ENCODE measurements around the gene CASZ1. TPM values are rescaled to one million over a fixed set of nuclear protein-coding genes. Genes with fewer than 3 reads are reported as not detected.

CASZ1 gene
- total RNA-seq, 1 donor from 2014 or later = 6.9 TPM

DNA sequence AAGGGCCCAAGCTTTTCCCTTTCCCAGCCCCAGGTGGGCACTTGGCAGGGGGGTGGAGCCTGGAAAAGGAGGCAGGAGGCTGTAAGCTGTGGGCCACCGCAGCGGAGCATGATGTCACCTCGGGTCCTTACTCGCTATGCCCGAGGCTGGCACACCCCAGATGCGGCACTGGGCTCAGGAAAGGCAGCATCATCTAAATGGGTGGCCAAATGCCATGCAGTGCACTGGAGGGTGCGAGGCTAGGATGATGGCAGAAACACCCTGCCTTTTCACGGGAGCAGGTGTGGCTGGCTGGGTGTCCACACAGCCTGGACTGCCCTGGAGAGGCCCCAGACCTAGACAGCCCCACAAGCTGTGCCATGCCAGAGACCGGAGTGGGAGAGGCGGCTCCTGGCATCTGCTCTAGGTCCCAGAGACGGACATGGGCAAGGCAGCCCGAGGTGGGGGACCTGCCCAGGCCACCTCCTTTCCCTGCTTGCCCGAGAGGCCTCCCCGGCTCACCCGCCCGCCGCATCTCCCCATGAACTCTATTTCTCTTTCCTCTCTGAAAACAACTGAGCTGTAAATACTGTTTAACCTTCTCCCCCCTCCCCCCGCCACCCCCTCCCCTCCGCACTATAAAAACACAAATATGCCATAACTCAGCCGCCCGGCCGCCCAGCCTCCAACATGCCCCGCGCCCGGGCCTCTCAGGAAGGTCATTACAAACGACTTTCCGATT is 124.7 kb downstream of the CASZ1 start:
- Mint-ChIP-seq H3K36me3 (ENCODE audit: low read depth) (no peaks in the 10 kb centered on the region), H3K9me3 (no peaks in the 10 kb centered on the region), H3K27ac (no peak overlapping the region), H3K4me1 (no peaks in the 10 kb centered on the region), H3K4me3 (no peak overlapping the region), H3K27me3 (no peaks in the 10 kb centered on the region)
- intact Hi-C loops (cut with micrococcal nuclease) = no loop called here
- DNase-seq = no peak

DNA sequence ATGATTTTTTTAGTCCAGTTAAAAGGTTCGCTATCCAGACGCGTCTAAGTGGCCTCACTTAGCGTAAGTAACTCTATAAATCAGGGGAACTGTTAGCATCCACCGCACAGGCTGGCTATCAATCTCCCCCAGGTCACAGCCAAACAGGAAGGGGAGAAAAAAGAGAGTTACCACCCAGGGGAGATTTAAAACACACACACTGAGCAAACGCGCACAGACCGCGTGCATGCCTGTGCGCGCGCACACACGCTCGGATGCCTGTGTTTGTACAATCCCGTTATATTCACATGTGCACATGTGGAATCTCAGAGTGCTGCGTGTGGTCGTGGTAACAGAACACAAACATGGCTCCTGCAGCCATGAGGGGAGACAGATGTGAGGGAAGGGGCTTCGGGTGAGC is 125.4 kb downstream of the CASZ1 start:
- H3K27me3 Mint-ChIP-seq = no peaks in the 10 kb centered on the region
- H3K27ac Mint-ChIP-seq = no peak overlapping the region
- intact Hi-C loops (cut with micrococcal nuclease) = no loop called here
- H3K9me3 Mint-ChIP-seq = no peaks in the 10 kb centered on the region
- no peaks in the 10 kb centered on the region for H3K4me1 Mint-ChIP-seq
- no peak for DNase-seq
- no peaks in the 10 kb centered on the region for H3K36me3 Mint-ChIP-seq (ENCODE audit: low read depth)
- no peak overlapping the region for H3K4me3 Mint-ChIP-seq

DNA sequence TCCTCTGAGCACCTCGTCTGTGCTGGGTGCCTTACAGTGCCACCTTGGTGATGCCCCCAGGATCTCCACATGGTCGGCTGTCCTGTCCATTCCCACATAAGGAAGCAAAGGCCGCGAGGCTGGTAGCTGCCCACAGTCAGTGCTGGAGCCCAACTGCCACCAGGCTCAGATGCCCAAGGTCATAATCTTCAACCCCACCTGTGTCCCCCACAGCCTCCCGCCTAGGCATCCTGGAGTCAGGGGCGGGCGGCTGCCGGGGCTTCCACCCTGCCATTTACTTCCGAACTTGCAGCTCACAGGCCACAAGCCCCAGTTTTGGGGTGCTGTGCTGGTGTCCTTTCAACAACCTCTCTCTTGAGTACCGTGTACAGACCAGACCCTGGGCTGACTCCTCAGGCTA is 126.3 kb downstream of the CASZ1 start:
- Mint-ChIP-seq H3K27ac (no peak overlapping the region), H3K4me3 (no peak overlapping the region), H3K36me3 (ENCODE audit: low read depth) (no peaks in the 10 kb centered on the region), H3K27me3 (no peaks in the 10 kb centered on the region), H3K4me1 (no peaks in the 10 kb centered on the region), H3K9me3 (no peaks in the 10 kb centered on the region)
- no peak for DNase-seq
- intact Hi-C loops (cut with micrococcal nuclease) = no loop called here

DNA sequence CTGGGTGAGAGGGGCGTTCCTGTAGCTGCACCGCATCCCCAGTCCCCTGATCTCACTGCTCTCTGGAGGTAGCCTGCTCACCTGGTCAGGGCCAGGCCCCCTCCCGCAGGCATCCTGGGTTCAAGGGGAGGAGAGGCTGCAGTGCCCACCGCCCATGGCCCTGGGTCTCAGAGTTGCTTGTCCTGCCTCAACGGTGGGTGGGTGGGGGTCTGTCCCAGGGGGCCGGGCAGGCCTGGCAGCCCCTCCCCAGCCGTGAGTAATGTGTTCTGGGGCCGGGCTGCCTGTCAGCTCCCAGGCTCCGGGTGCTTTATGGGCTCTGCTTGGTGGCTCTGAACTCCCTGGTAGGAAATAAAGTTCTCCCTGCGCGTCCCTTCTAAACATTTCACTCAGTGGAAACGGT is 126.9 kb downstream of the CASZ1 start:
- Mint-ChIP-seq H3K4me1 (no peaks in the 10 kb centered on the region), H3K27ac (no peak overlapping the region), H3K27me3 (no peaks in the 10 kb centered on the region), H3K36me3 (ENCODE audit: low read depth) (no peaks in the 10 kb centered on the region), H3K4me3 (no peak overlapping the region), H3K9me3 (no peaks in the 10 kb centered on the region)
- intact Hi-C loops (cut with micrococcal nuclease) = no loop called here
- no peak for DNase-seq

DNA sequence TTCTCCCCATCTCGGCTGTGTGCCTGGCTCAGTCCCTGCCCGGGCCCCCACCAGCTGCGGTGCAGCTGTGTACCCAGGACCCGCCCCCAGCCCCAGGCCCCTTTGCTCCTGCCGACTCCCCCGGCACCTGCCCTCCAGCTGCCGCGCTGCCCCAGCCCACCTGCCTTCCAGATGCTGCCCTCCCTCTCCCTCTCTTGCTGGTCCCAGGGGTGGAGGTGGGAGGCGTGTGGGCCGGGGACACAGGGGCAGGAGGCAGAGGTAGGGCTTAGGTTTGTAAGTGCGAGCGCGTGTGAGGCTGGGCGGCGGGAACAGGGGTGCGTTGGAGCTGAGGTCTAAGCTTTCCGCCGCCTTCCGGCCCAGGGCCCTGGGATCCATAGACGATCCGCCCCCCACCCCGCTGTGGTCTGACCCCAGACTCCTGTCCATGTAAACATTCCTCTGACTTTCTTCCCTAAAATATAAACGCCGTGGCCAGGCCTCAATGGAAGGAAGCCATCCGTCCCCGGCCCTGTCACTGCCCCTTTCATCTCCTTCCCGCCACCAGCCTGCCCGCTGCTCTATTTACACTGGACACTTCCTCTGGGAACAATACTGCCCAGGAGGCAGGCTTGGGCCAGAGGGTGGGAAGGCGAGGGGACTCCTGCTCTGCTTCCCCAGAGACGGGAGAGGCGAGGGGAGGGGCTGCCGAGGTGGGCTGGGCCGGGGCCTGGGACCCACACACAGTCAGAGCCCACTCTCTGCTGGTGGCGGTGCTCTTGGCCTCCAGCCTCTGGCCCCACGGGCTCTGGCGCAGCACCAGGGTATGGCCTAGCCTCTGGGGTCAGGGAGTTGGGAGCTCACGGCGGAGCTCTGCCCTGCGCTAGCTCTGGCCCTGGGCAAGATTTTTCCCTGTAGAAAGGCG is 128.3 kb downstream of the CASZ1 start:
- intact Hi-C loops (cut with micrococcal nuclease) = no loop called here
- Mint-ChIP-seq H3K4me1 (no peaks in the 10 kb centered on the region), H3K4me3 (no peak overlapping the region), H3K36me3 (ENCODE audit: low read depth) (no peaks in the 10 kb centered on the region), H3K9me3 (no peaks in the 10 kb centered on the region), H3K27me3 (no peaks in the 10 kb centered on the region), H3K27ac (no peak overlapping the region)
- DNase-seq = no peak

DNA sequence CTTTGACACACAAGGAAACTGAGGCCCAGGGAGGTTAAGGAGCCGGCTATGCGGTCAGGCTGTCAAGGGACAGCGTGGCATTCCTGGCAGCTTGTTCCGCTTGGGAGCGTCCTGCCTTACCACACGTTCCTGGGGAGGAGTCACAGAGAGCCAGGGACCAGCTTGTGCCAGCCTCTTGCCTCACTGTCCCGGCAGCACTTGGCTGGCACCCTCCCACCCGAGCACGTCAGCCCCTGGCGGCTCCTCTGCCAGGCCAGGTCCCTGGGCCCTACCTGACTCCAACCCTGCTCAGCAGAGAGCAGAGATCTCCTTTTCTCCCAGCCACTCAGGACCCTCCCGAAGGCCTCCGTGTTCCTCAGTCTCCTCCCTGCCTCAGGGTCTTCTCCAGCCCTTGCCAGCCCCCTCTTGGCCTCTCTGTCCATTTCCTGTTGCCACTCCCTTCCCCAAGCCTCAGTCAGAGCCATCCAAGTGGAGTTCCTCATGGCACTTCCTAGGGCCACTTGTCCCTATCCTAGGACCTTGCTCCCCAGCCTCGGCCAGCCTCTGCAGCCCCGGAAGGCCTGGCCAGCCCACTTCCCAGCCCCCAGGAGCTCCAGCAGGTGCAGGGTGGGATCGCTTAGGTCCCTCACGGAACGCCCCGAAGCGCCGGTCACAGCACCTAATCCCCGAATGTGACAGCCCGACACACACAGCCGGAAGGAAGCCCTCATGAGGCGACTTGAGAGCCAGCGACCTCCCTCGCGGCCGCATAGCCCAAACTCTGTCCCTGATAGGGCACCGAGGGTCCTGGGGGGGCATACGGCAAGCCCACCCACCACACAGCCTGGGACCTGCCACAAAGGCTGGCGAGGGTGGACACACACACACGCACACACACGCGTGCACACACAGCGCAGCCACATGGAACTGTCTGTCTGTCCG is 130.3 kb downstream of the CASZ1 start:
- no peaks in the 10 kb centered on the region for H3K4me1 Mint-ChIP-seq
- no peaks in the 10 kb centered on the region for H3K27me3 Mint-ChIP-seq
- H3K27ac Mint-ChIP-seq = no peak overlapping the region
- DNase-seq = no peak
- no peaks in the 10 kb centered on the region for H3K36me3 Mint-ChIP-seq (ENCODE audit: low read depth)
- intact Hi-C loops (cut with micrococcal nuclease) = no loop called here
- no peak overlapping the region for H3K4me3 Mint-ChIP-seq
- no peaks in the 10 kb centered on the region for H3K9me3 Mint-ChIP-seq

DNA sequence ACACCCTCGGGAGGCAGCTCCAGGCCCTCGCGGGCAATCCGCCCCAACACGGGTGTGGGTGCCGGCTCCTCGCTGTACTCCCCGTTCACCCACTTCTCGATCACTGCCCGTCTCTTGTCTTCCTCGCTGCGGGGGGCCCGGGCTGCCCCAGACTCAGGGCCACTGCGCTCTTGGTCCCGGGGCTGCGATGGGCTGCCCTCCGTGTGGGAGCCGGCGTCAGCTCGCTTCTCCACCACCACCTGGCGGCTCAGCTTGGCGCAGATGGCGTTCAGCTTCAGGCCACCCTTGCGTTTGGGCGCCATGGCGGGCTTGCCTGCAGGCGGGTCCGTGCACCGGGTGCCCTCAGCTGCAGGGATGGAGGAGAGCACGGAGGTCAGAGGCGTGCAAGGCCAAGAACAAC is 131.2 kb downstream of the CASZ1 start:
- Mint-ChIP-seq H3K36me3 (ENCODE audit: low read depth) (no peaks in the 10 kb centered on the region), H3K9me3 (no peaks in the 10 kb centered on the region), H3K4me3 (no peak overlapping the region), H3K27ac (no peak overlapping the region), H3K4me1 (no peaks in the 10 kb centered on the region), H3K27me3 (no peaks in the 10 kb centered on the region)
- no peak for DNase-seq
- intact Hi-C loops (cut with micrococcal nuclease) = no loop called here

DNA sequence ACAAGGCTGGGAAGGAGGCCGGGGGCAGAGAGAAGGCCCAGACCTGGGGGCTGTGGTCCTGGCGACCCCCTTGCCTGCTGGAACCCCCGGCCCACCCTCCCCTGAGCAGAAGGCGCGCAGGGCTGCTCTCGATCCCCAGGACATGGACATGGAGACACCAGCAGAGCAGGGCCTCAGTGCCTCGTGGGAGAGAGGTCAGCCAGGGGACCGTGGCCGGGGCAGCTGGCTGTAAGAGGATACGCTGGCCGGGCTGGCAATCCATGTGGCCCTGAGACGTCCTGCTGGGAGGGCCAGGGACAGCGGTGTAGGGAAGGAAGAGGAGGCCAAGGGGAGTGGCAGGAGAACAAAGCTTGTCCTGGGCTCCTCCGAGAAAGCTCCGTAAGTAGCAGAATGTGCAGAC is 132.2 kb downstream of the CASZ1 start:
- no peaks in the 10 kb centered on the region for H3K36me3 Mint-ChIP-seq (ENCODE audit: low read depth)
- H3K4me1 Mint-ChIP-seq = no peaks in the 10 kb centered on the region
- no peak overlapping the region for H3K27ac Mint-ChIP-seq
- H3K4me3 Mint-ChIP-seq = no peak overlapping the region
- DNase-seq = no peak
- intact Hi-C loops (cut with micrococcal nuclease) = no loop called here
- no peaks in the 10 kb centered on the region for H3K27me3 Mint-ChIP-seq
- H3K9me3 Mint-ChIP-seq = no peaks in the 10 kb centered on the region

DNA sequence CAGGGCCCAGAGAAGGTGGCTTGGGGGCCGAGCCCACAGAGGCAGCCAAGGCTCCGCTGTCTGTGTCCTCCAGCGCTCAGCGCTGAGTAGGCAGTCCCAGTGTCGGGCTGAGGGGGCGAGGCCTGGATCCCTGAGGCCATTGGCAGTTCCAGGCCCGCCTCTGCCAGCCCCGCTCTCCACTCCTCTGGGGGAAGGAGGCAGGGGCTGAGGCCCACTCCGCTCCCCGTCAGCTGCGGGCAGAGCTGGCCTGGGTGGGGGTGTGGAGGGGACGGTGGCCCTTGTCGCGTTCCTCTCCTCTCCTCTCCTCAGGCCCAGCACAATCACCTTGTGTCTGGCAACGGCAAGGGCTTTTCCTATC is 132.8 kb downstream of the CASZ1 start:
- no peaks in the 10 kb centered on the region for H3K4me1 Mint-ChIP-seq
- no peak for DNase-seq
- intact Hi-C loops (cut with micrococcal nuclease) = no loop called here
- H3K4me3 Mint-ChIP-seq = no peak overlapping the region
- H3K9me3 Mint-ChIP-seq = no peaks in the 10 kb centered on the region
- H3K27ac Mint-ChIP-seq = no peak overlapping the region
- no peaks in the 10 kb centered on the region for H3K36me3 Mint-ChIP-seq (ENCODE audit: low read depth)
- H3K27me3 Mint-ChIP-seq = no peaks in the 10 kb centered on the region

DNA sequence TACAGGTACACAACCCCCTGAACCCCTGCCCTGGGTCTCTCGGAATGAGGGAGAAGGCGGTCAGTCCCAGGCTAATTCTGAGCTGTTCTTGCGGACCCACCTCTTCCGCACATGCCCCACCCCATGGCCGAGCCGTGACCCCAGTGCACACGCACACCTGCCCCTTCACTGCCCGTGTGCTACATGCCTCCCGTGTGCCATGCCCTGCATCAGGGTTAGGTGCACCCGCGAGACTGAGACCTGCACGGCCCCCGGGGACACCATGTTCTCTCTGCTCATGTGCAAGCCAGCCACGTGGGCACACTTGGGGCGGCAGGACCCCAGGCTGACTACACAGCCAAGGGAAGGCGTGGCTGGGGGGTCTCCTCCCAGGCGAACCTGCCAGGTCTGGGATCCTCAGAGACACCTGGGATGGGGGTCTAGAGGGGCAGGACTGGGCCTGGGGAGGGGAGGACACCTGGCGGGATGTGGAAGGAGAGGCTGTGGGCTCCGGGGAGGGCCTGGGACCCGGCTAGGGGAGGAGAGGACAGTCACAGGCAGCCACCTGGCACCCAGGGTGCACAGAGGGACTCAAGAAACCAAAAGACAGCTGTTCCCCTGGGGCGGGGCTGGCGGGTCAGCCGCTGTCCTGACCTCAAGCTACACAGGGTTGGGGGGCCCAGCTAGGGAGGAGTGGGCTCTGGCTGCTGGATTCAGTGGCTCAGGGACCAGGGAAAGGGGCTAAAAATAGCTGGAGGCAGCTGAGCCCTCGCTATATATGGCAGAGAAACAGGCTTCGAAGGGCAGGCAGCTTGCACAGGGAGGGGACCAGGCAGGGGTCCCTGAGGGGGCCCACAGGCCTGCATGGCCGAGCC is 133.4 kb downstream of the CASZ1 start:
- no peak for DNase-seq
- H3K36me3 Mint-ChIP-seq (ENCODE audit: low read depth) = no peaks in the 10 kb centered on the region
- intact Hi-C loops (cut with micrococcal nuclease) = no loop called here
- no peaks in the 10 kb centered on the region for H3K9me3 Mint-ChIP-seq
- no peaks in the 10 kb centered on the region for H3K4me1 Mint-ChIP-seq
- H3K4me3 Mint-ChIP-seq = no peak overlapping the region
- no peak overlapping the region for H3K27ac Mint-ChIP-seq
- no peaks in the 10 kb centered on the region for H3K27me3 Mint-ChIP-seq

DNA sequence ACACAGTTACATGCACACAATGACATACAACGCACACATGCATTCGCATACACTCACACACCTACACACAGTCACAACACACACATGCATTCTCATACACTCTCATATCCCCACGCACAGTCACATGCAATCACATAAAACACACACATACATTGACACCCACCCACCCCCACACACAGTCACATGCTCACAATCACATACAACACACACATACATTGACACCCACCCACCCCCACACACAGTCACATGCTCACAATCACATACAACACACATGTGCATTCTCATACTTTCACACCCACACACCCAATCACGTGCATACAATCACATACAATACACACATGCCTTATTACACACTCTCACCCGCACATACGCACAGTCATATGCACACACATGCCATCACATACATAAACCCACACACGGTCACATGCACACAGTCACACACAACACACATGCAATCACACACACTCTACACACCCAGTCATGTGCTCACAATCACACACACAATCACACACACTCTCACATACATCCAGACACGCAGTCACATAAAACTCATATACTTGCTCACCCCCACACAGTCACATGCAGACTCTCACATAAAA is 134.3 kb downstream of the CASZ1 start:
- intact Hi-C loops (cut with micrococcal nuclease) = no loop called here
- Mint-ChIP-seq H3K36me3 (ENCODE audit: low read depth) (no peaks in the 10 kb centered on the region), H3K27ac (no peak overlapping the region), H3K4me1 (no peaks in the 10 kb centered on the region), H3K4me3 (no peak overlapping the region), H3K9me3 (no peaks in the 10 kb centered on the region), H3K27me3 (no peaks in the 10 kb centered on the region)
- no peak for DNase-seq

DNA sequence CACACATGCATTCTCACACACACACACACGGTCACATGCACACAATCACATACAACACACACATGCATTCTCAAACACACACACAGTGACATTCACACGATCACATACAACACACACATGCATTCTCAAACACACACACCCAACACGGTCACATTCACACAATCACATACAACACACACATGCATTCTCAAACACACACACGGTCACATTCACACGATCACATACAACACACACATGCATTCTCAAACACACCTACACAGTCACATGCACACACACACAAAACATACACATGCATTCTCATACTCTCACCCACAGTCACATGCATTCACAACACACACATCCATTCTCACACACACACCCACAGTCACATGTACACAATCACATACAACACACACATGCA is 135.0 kb downstream of the CASZ1 start:
- no peak overlapping the region for H3K27ac Mint-ChIP-seq
- H3K4me1 Mint-ChIP-seq = no peaks in the 10 kb centered on the region
- no peaks in the 10 kb centered on the region for H3K36me3 Mint-ChIP-seq (ENCODE audit: low read depth)
- no peaks in the 10 kb centered on the region for H3K27me3 Mint-ChIP-seq
- H3K4me3 Mint-ChIP-seq = no peak overlapping the region
- intact Hi-C loops (cut with micrococcal nuclease) = no loop called here
- DNase-seq = no peak
- no peaks in the 10 kb centered on the region for H3K9me3 Mint-ChIP-seq

Data from activated CD4-positive, alpha-beta T cell treated with anti-CD3 and anti-CD28 coated beads, Interleukin-2, amount 10 ng/mL, durations not matched to agents 24 days and 14 days (primary cell).